Fibroblast of lung (primary cell): ENCODE results near the gene ABAT. TPM values are rescaled to one million over a fixed set of nuclear protein-coding genes. Genes with fewer than 3 reads are reported as not detected.
"Not testable (repeated sequence)": the region's sequence is repeated elsewhere in the genome, so short reads cannot be mapped to it uniquely, and the experiment has no call there.

Source experiments
- DNase-seq, 2 donors: peaks; one replicate each; pipeline versions ENCODE4 v3.0.0 to v3.0.0-alpha.2; 2010; ENCODE audit warnings: low read depth in 2 of 2
- H2AFZ ChIP-seq: 2 replicates; pipeline ENCODE4 v1.5.1; 2012; ENCODE audit warnings: low read length, control low read depth, inconsistent platforms
- H3K27ac ChIP-seq: 2 replicates; pipeline ENCODE4 v1.5.1; 2011; ENCODE audit warnings: low read length, control low read depth; ENCODE audit not compliant: insufficient read depth
- H3K27me3 ChIP-seq: 2 replicates; pipeline ENCODE4 v1.5.1; 2011; ENCODE audit warnings: mild to moderate bottlenecking, low read length; ENCODE audit not compliant: control insufficient read depth, insufficient read depth
- H3K36me3 ChIP-seq: 2 replicates; pipeline ENCODE4 v1.5.1; 2011; ENCODE audit warnings: low read length; ENCODE audit not compliant: control insufficient read depth, insufficient read depth
- H3K4me1 ChIP-seq: 2 replicates; pipeline ENCODE4 v1.5.1; 2011; ENCODE audit warnings: low read length; ENCODE audit not compliant: control insufficient read depth, insufficient read depth; ENCODE audit errors: extremely low read depth
- H3K4me2 ChIP-seq: 2 replicates; pipeline ENCODE4 v1.5.1; 2011; ENCODE audit warnings: low read length, control low read depth; ENCODE audit not compliant: insufficient read depth; ENCODE audit errors: extremely low read depth
- H3K4me3 ChIP-seq, 4 experiments: fragments of 200-600 bp in 1 of 4; sonication (generic) in 1 of 4; replicated peaks in 1 of 4; 2 replicates each; pipeline ENCODE4 v1.5.1; 2011 to 2016; ENCODE audit warnings: low read length in 4 of 4, low read depth in 3 of 4, mild to moderate bottlenecking in 3 of 4, control low read depth in 2 of 4, inconsistent platforms in 1 of 4, mixed read lengths in 1 of 4; ENCODE audit not compliant: insufficient read depth in 1 of 4; ENCODE audit errors: control extremely low read depth in 1 of 4
- H3K79me2 ChIP-seq: 2 replicates; pipeline ENCODE4 v1.5.1; 2012; ENCODE audit warnings: mild to moderate bottlenecking, low read length, inconsistent platforms; ENCODE audit not compliant: control insufficient read depth, insufficient read depth
- H3K9ac ChIP-seq: 2 replicates; pipeline ENCODE4 v1.5.1; 2011; ENCODE audit warnings: mild to moderate bottlenecking, low read length, control low read depth; ENCODE audit not compliant: insufficient read depth
- H3K9me3 ChIP-seq: 2 replicates; pipeline ENCODE4 v1.5.1; 2012; ENCODE audit warnings: low read depth, low read length; ENCODE audit not compliant: control insufficient read depth, insufficient read depth
- H4K20me1 ChIP-seq: 2 replicates; pipeline ENCODE4 v1.5.1; 2011; ENCODE audit warnings: low read length; ENCODE audit not compliant: control insufficient read depth, insufficient read depth; ENCODE audit errors: extremely low read depth
- CTCF ChIP-seq, 2 donors: IDR thresholded peaks in 1 of 2; conservative IDR thresholded peaks in 1 of 2; 1 replicate in 1 of 2; 2 replicates in 1 of 2; pipeline ENCODE4 v1.5.1; 2011 to 2012; ENCODE audit warnings: low read length in 2 of 2, control low read depth in 1 of 2, inconsistent platforms in 1 of 2, low read depth in 1 of 2, mild to moderate bottlenecking in 1 of 2
- EZH2 ChIP-seq: IDR thresholded peaks from 2 replicates; pipeline ENCODE4 v1.5.1; 2012; ENCODE audit warnings: low read length, control low read depth, mild to moderate bottlenecking; ENCODE audit errors: missing control alignments
- polyA plus RNA-seq, 2 donors: library from polyadenylated mRNA; depleted of rRNA in 1 of 2; stranded (reverse) in 1 of 2; unstranded in 1 of 2; fragments of >200 nt; gene quantifications; 2 replicates each; pipeline ENCODE4 v1.2.1, GENCODE V29; 2011 to 2012; ENCODE audit warnings: missing spikeins in 1 of 2
- total RNA-seq: library from RNA; depleted of rRNA; stranded (reverse); fragments of >200 nt; gene quantifications from 2 replicates; pipeline ENCODE4 v1.2.1, GENCODE V29; 2014

The ABAT gene
- total and polyA plus RNA-seq, 2 donors (not counting 1 experiment from before 2014, with no cell fraction given), result 1.8 TPM

- H3K27ac ChIP-seq, result no peak overlapping the region
- no peaks in the 10 kb centered on the region for H3K27me3 ChIP-seq
- no peak overlapping the region for H3K4me3 ChIP-seq
- H3K4me1 ChIP-seq, result no peaks in the 10 kb centered on the region
- DNase-seq, result no peak
- no peak overlapping the region for H3K4me2 ChIP-seq
- no peak overlapping the region for H2AFZ ChIP-seq
- no peak overlapping the region for H3K9ac ChIP-seq
- no peak for TF ChIP-seq EZH2
- no peak for TF ChIP-seq CTCF (conservative IDR thresholded peaks at IDR 0.05 in 1 of 2, IDR thresholded peaks at IDR 0.05 in 1 of 2; ENCODE audit: low read depth in 1 of 2, low read length in 2 of 2)
- H3K36me3 ChIP-seq, result no peaks in the 10 kb centered on the region
- no peaks in the 10 kb centered on the region for H4K20me1 ChIP-seq
- no peaks in the 10 kb centered on the region for H3K9me3 ChIP-seq
- no peaks in the 10 kb centered on the region for H3K79me2 ChIP-seq
Measured at GRCh38 chr16:8785408-8785807, 111.0 kb downstream of the ABAT start.

- H4K20me1 ChIP-seq, H3K79me2 ChIP-seq, H3K27me3 ChIP-seq, H3K27ac ChIP-seq, H2AFZ ChIP-seq, H3K9ac ChIP-seq, H3K36me3 ChIP-seq, H3K4me1 ChIP-seq, DNase-seq, H3K4me2 ChIP-seq, H3K4me3 ChIP-seq, H3K9me3 ChIP-seq: not testable (repeated sequence)
Measured at GRCh38 chr16:8786316-8786715, 111.9 kb downstream of the ABAT start.

- no peak for DNase-seq
- Histone ChIP-seq H3K4me1 (no peaks in the 10 kb centered on the region), H3K27ac (no peak overlapping the region), H3K9me3 (no peaks in the 10 kb centered on the region), H2AFZ (no peak overlapping the region), H3K27me3 (no peaks in the 10 kb centered on the region), H4K20me1 (no peaks in the 10 kb centered on the region), H3K9ac (no peak overlapping the region), H3K4me2 (no peak overlapping the region), H3K4me3 (no peak overlapping the region), H3K79me2 (no peaks in the 10 kb centered on the region), H3K36me3 (no peaks in the 10 kb centered on the region)
- TF ChIP-seq CTCF (conservative IDR thresholded peaks at IDR 0.05 in 1 of 2, IDR thresholded peaks at IDR 0.05 in 1 of 2; ENCODE audit: low read depth in 1 of 2, low read length in 2 of 2), result no peak
- no peak for TF ChIP-seq EZH2
Measured at GRCh38 chr16:8788578-8789172, 114.3 kb downstream of the ABAT start.
